HepG2 (cell line): ENCODE measurements around the gene COPS8. TPM values are rescaled to one million over a fixed set of nuclear protein-coding genes. Genes with fewer than 3 reads are reported as not detected.

ENCODE experiments used
- AGO2 ChIP-seq: fragments of 200-400 bp; formaldehyde crosslinking; optimal IDR thresholded peaks from 2 replicates; pipeline ENCODE3; 2017; ENCODE audit warnings: mild to moderate bottlenecking, low read depth, low read length, moderate library complexity
- CHD4 ChIP-seq: fragments of 200-600 bp; sonication (generic); IDR thresholded peaks from 2 replicates; pipeline ENCODE4 v1.7.0; 2017; ENCODE audit warnings: mild to moderate bottlenecking, low read length, borderline replicate concordance
- KIAA2018 ChIP-seq: sonication (generic); formaldehyde crosslinking; IDR thresholded peaks from 2 replicates; pipeline ENCODE4 v1.5.0; 2020; ENCODE audit warnings: mild to moderate bottlenecking, missing genetic modification reagents, borderline replicate concordance
- MED8 ChIP-seq: sonication (generic); formaldehyde crosslinking; IDR thresholded peaks from 2 replicates; pipeline ENCODE4 v1.8.1; 2023; ENCODE audit warnings: mild to moderate bottlenecking, missing genetic modification reagents; ENCODE audit not compliant: insufficient replicate concordance
- MEIS2 ChIP-seq: sonication (generic); formaldehyde crosslinking; IDR thresholded peaks from 2 replicates; pipeline ENCODE4 v1.9.0; 2021; ENCODE audit warnings: mild to moderate bottlenecking, missing genetic modification reagents
- MIER2 ChIP-seq: IDR thresholded peaks from 2 replicates; pipeline ENCODE4 v1.6.1; 2016; ENCODE audit warnings: missing biosample characterization, missing genetic modification reagents
- NR2F1 ChIP-seq, 2 experiments: fragments of 450-650 bp in 1 of 2; formaldehyde crosslinking in 1 of 2; IDR thresholded peaks; 2 replicates each; pipeline versions ENCODE4 v1.5.0 to v1.6.1; 2016 to 2020; ENCODE audit warnings: mild to moderate bottlenecking in 1 of 2, missing compliant biosample characterization in 1 of 2, missing genetic modification reagents in 1 of 2, moderate library complexity in 1 of 2
- PLSCR1 ChIP-seq: sonication (generic); formaldehyde crosslinking; IDR thresholded peaks from 2 replicates; pipeline ENCODE4 v1.5.0; 2020; ENCODE audit warnings: missing genetic modification reagents, mild to moderate bottlenecking, borderline replicate concordance
- SALL1 ChIP-seq: sonication (generic); formaldehyde crosslinking; IDR thresholded peaks from 2 replicates; pipeline ENCODE4 v1.8.0; 2022; ENCODE audit warnings: mild to moderate bottlenecking, missing genetic modification reagents
- SIN3A ChIP-seq: IDR thresholded peaks from 2 replicates; pipeline ENCODE4 v1.6.1; 2011; ENCODE audit warnings: low read depth, mild to moderate bottlenecking, control low read depth, low read length, borderline replicate concordance
- TEF ChIP-seq: sonication (generic); formaldehyde crosslinking; IDR thresholded peaks from 2 replicates; pipeline ENCODE4 v1.5.0; 2020; ENCODE audit warnings: missing genetic modification reagents
- THAP7 ChIP-seq: sonication (generic); formaldehyde crosslinking; IDR thresholded peaks from 2 replicates; pipeline ENCODE4 v1.8.1; 2023; ENCODE audit warnings: mild to moderate bottlenecking, missing genetic modification reagents
- ZKSCAN8 ChIP-seq: IDR thresholded peaks from 2 replicates; pipeline ENCODE4 v1.6.1; 2016; ENCODE audit warnings: borderline replicate concordance, missing genetic modification reagents, missing compliant biosample characterization
- ZNF530 ChIP-seq: sonication (generic); formaldehyde crosslinking; IDR thresholded peaks from 2 replicates; pipeline ENCODE4 v1.5.0; 2020; ENCODE audit warnings: low read depth, mild to moderate bottlenecking, missing genetic modification reagents
- ZNF674 ChIP-seq: sonication (generic); formaldehyde crosslinking; IDR thresholded peaks from 2 replicates; pipeline ENCODE4 v1.5.0; 2020; ENCODE audit warnings: low read depth, mild to moderate bottlenecking, missing genetic modification reagents
- ZNF841 ChIP-seq: sonication (generic); formaldehyde crosslinking; IDR thresholded peaks from 2 replicates; pipeline ENCODE4 v1.8.1; 2023; ENCODE audit warnings: missing genetic modification reagents, borderline replicate concordance
- ZSCAN25 ChIP-seq: sonication (generic); formaldehyde crosslinking; IDR thresholded peaks from 2 replicates; pipeline ENCODE4 v1.8.0; 2022; ENCODE audit warnings: mild to moderate bottlenecking, missing genetic modification reagents
- polyA plus RNA-seq, 8 experiments: library from polyadenylated mRNA; depleted of rRNA in 3 of 8; stranded (reverse) in 7 of 8; unstranded in 1 of 8; fragments of >200 nt; fragmentation: Illumina TruSeq in 4 of 8; extraction: Trizol in 4 of 8; gene quantifications; 2 replicates each; pipeline versions ENCODE4 v1.2.1 to v1.2.3, GENCODE V29; 2011 to 2016; ENCODE audit warnings: low read depth in 4 of 8, missing spikeins in 1 of 8, mixed read lengths in 1 of 8; ENCODE audit not compliant: insufficient read depth in 1 of 8
- total RNA-seq, 5 experiments: library from RNA; depleted of rRNA; stranded (reverse); fragments of >200 nt; fragmentation: Illumina TruSeq; extraction: Trizol; gene quantifications; 2 replicates each; pipeline ENCODE4 v1.2.3, GENCODE V29; 2016; ENCODE audit warnings: low read depth in 1 of 5

The COPS8 gene
- total and polyA plus RNA-seq, 2 of the 13 experiments (the other 11 are each of a cell fraction or from before 2014, with no cell fraction given), result 86.3 to 96.6 TPM

GRCh38 chr2:237085248-237086221, at the start of gene COPS8 (continued):
- TF ChIP-seq ZNF841 (CRISPR knock-in tag) (no peak), AGO2 (peak; percentile 76), MED8 (CRISPR knock-in tag) (peak; percentile 65), CHD4 (no peak), NR2F1 (CRISPR knock-in tag; IDR thresholded peaks at IDR 0.05) (0 out of 4 replicates have a peak, but pooled peaks of 1 of the 2 experiments have one; percentile 10), THAP7 (CRISPR knock-in tag) (peak; percentile 90), KIAA2018 (CRISPR knock-in tag) (peak; percentile 57; the same call in 1 of the 2 replicates), TEF (CRISPR knock-in tag) (0 out of 2 replicates have a peak, but pooled peaks have one; percentile 54), ZNF674 (CRISPR knock-in tag) (no peak), ZKSCAN8 (CRISPR knock-in tag) (peak; percentile 91), MEIS2 (CRISPR knock-in tag) (peak; percentile 90; the same call in 1 of the 2 replicates), PLSCR1 (CRISPR knock-in tag) (no peak), SALL1 (CRISPR knock-in tag) (peak; percentile 96), ZSCAN25 (CRISPR knock-in tag) (peak; percentile 70; the same call in 1 of the 2 replicates), SIN3A (peak; percentile 95), ZNF530 (no peak), MIER2 (CRISPR knock-in tag) (peak; percentile 64; the same call in 1 of the 2 replicates)
